KMS-11 (cell line): ENCODE data around the gene PSME3.

Experiments
- H2AFZ ChIP-seq: fragments of 200-600 bp; sonication (generic); 2 replicates; pipeline ENCODE4 v1.6.1; 2016; ENCODE audit warnings: antibody characterized with exemption, mixed run types, low read depth
- H3K27ac ChIP-seq: fragments of 200-600 bp; sonication (generic); 2 replicates; pipeline ENCODE4 v1.6.1; 2016; ENCODE audit warnings: mild to moderate bottlenecking, mixed run types
- H3K27me3 ChIP-seq: fragments of 200-600 bp; sonication (generic); 2 replicates; pipeline ENCODE4 v1.6.1; 2017; ENCODE audit warnings: mild to moderate bottlenecking, low read depth, mixed run types, moderate library complexity; ENCODE audit not compliant: insufficient read depth
- H3K36me3 ChIP-seq: fragments of 200-600 bp; sonication (generic); 2 replicates; pipeline ENCODE4 v1.6.1; 2017; ENCODE audit warnings: mild to moderate bottlenecking, mixed run types; ENCODE audit not compliant: insufficient read depth
- H3K4me1 ChIP-seq: fragments of 200-600 bp; sonication (generic); 2 replicates; pipeline ENCODE4 v1.6.1; 2016; ENCODE audit warnings: mild to moderate bottlenecking, low read depth, mixed run types; ENCODE audit not compliant: poor library complexity, severe bottlenecking
- H3K4me2 ChIP-seq: fragments of 200-600 bp; sonication (generic); 2 replicates; pipeline ENCODE4 v1.7.0; 2016; ENCODE audit warnings: mild to moderate bottlenecking, mixed run types
- H3K4me3 ChIP-seq: fragments of 200-600 bp; sonication (generic); IDR thresholded peaks from 2 replicates; pipeline ENCODE4 v1.6.1; 2017; ENCODE audit warnings: low read depth, low read length, mixed read lengths; ENCODE audit not compliant: insufficient read depth
- H3K79me2 ChIP-seq: fragments of 200-600 bp; sonication (generic); 2 replicates; pipeline ENCODE4 v1.6.1; 2016; ENCODE audit warnings: low read depth, mixed run types; ENCODE audit not compliant: insufficient read depth
- H3K9ac ChIP-seq: fragments of 200-600 bp; sonication (generic); 2 replicates; pipeline ENCODE4 v1.6.1; 2016; ENCODE audit warnings: mild to moderate bottlenecking, mixed run types
- H4K20me1 ChIP-seq: fragments of 200-600 bp; sonication (generic); 2 replicates; pipeline ENCODE4 v1.6.1; 2016; ENCODE audit warnings: mild to moderate bottlenecking, mixed run types; ENCODE audit not compliant: insufficient read depth
- TF ChIP-seq, protein P1 (sequence below): fragments of 200-600 bp; sonication (generic); conservative IDR thresholded peaks from 2 replicates; pipeline ENCODE4 v1.6.1; 2017; ENCODE audit warnings: low read depth, mild to moderate bottlenecking, antibody characterized with exemption, low read length, moderate library complexity, mixed read lengths

The PSME3 gene

DNA sequence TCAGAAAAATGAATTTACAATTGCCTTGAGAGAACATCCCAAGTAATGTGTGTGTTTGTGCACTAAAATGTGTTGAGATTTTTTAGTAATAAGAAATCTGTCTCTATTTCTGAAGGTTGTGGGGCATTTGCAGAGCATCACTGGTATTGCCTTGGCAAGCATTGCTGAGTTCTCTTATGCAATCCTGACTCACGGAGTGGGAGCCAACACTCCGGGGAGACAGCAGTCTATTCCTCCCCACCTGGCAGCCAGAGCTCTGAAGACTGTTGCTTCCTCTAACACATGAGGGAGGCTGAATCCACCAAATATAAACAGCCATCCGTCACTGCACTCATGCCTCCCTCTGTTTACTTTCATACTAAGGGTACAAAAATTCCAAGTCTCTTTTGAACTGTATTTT is 23.9 kb upstream of the PSME3 start:
- Histone ChIP-seq H3K4me1 (no peaks in the 10 kb centered on the region), H4K20me1 (no peaks in the 10 kb centered on the region), H3K27ac (no peak overlapping the region), H3K4me2 (no peak overlapping the region), H3K9ac (no peak overlapping the region), H3K79me2 (no peaks in the 10 kb centered on the region), H3K27me3 (no peaks in the 10 kb centered on the region), H3K36me3 (no peaks in the 10 kb centered on the region; the same call in 1 of the 2 replicates), H2AFZ (no peak overlapping the region), H3K4me3 (no peak overlapping the region)
- TF ChIP-seq, protein P1, sequence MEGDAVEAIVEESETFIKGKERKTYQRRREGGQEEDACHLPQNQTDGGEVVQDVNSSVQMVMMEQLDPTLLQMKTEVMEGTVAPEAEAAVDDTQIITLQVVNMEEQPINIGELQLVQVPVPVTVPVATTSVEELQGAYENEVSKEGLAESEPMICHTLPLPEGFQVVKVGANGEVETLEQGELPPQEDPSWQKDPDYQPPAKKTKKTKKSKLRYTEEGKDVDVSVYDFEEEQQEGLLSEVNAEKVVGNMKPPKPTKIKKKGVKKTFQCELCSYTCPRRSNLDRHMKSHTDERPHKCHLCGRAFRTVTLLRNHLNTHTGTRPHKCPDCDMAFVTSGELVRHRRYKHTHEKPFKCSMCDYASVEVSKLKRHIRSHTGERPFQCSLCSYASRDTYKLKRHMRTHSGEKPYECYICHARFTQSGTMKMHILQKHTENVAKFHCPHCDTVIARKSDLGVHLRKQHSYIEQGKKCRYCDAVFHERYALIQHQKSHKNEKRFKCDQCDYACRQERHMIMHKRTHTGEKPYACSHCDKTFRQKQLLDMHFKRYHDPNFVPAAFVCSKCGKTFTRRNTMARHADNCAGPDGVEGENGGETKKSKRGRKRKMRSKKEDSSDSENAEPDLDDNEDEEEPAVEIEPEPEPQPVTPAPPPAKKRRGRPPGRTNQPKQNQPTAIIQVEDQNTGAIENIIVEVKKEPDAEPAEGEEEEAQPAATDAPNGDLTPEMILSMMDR: no peak

DNA sequence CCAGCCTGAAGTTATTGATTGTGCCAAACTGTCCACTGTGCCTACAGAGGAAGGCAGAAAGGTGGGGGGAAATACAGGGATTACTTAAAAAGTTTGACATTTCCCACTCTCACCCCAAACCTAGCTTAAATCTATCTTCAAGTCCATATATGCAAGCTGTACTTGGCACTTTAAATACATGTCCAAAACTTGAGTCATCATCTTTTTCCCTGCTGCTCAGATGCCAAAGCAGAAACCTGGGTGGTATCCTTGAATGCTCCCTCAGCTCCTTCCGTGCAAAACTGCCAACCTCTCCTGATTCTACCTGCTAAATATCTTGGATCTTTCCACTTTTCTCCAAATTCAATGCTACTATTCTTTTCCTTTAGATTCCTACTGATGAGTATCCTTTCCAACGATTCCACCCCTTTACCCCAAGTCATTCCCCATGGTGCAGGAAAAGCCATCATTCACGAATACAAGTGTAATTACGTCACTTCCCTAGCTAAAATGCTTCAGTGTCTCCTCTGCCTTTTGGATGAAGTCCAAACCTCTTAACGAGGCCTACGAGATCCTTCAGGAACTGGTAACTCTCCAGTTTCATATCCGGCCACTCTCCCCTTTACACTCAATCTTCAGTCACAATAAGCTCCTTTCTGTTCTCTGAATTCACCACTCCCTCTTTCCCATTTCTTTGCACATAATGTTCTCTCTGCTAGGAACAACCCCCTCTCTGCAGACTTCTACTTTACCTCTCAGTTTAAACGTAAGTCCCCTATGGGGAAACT is 18.4 kb upstream of the PSME3 start:
- Histone ChIP-seq H3K9ac (no peak overlapping the region), H3K27ac (no peak overlapping the region), H4K20me1 (no peaks in the 10 kb centered on the region), H2AFZ (no peak overlapping the region), H3K4me1 (no peaks in the 10 kb centered on the region), H3K4me3 (no peak overlapping the region), H3K36me3 (peaks cover 8% of the 10 kb centered on the region; the same call in 1 of the 2 replicates), H3K27me3 (no peaks in the 10 kb centered on the region), H3K4me2 (no peak overlapping the region), H3K79me2 (no peaks in the 10 kb centered on the region)
- TF ChIP-seq, protein P1: no peak

DNA sequence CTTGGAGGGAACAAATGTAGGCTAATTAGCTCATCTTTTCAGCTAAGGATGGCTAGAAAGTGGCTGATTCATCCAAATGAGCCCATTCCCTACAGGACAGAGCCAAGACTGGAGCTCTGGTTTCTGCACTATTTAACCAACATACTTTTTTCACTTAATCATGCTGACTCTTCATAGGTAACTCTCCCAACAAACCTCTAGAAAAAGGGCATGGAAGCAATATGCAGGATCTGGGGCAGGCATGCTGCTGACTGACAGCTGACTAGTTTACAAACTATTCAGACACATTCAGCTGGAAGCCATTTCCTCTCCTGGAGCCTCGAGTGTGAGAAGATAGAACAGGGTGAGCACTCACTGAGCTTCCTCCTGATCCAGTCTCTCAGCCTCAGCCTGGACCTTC is 15.3 kb upstream of the PSME3 start:
- Histone ChIP-seq H4K20me1 (no peaks in the 10 kb centered on the region), H2AFZ (no peak overlapping the region), H3K79me2 (peaks cover 15% of the 10 kb centered on the region), H3K4me3 (no peak overlapping the region), H3K4me1 (peaks cover 25% of the 10 kb centered on the region), H3K4me2 (no peak overlapping the region), H3K27me3 (no peaks in the 10 kb centered on the region), H3K36me3 (peaks cover 8% of the 10 kb centered on the region; the same call in 1 of the 2 replicates), H3K27ac (no peak overlapping the region), H3K9ac (no peak overlapping the region)
- TF ChIP-seq, protein P1: no peak

DNA sequence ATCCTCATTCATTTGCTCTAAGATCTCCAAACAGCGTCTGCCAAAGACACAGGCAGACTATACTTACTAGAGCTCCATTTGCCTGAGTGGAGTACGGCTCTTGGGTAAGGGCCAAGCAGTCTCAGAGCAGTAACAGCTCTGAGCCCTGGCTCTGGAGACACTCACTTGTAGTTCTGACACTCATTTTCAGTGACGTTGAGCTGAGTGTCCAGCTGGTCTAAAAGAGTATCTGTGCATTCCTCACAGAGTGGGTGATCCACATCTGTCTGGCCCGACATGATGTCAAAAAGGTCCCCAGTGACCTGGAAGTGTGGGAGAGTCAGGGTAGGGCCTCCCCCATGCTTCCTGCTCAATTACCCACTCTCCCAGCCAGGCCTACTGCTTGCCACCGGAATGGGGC is 14.8 kb upstream of the PSME3 start:
- H3K27ac ChIP-seq: no peak overlapping the region
- H2AFZ ChIP-seq: no peak overlapping the region
- no peaks in the 10 kb centered on the region for H4K20me1 ChIP-seq
- H3K36me3 ChIP-seq: peaks cover 8% of the 10 kb centered on the region; the same call in 1 of the 2 replicates
- H3K4me1 ChIP-seq: peaks cover 30% of the 10 kb centered on the region
- H3K9ac ChIP-seq: no peak overlapping the region
- TF ChIP-seq, protein P1: no peak
- H3K79me2 ChIP-seq: peaks cover 21% of the 10 kb centered on the region
- H3K4me3 ChIP-seq: no peak overlapping the region
- H3K27me3 ChIP-seq: no peaks in the 10 kb centered on the region
- H3K4me2 ChIP-seq: no peak overlapping the region
